Measurements from ENCODE around the gene RXRG. TPM values are rescaled to one million over a fixed set of nuclear protein-coding genes. Genes with fewer than 3 reads are reported as not detected.

The RXRG gene
- total RNA-seq, 1 experiment from 2014 or later, result not detected

DNA sequence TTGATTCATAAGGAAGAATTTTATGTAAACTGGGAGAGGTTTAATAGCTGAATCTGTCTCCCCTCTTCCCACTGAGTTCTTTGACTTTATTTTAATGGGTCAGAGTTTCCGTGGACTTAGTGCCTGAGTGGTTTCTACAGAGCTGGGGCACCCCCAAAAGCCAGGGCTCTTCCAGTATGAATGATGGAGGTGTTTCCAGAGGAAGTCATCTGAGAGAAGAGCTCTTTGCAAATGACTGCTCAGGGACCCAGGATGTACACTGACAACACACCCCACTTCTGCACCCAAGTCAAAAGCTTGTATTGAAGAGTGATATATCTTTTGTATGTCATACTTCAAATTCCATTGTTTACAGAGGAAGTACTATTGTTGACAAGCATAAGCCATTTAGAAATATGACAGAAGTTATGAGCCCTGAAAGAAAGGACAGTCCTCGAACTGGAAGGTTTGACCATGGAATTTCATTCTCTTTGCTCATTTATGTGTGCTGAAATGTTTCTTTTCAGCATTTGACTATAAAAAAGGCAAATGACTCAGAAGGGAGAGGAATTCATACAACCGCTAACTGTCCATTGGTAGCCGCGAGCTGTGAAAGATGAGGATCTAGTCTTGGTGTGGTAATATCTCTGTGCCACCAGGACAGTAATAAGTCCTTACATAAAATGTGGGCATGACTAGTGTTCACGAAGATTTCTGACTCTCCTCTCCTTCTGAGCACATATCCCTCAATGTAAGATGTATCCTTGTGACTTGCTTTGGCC, 63.0 kb downstream of the RXRG start (continued):
- TF ChIP-seq, protein P1, sequence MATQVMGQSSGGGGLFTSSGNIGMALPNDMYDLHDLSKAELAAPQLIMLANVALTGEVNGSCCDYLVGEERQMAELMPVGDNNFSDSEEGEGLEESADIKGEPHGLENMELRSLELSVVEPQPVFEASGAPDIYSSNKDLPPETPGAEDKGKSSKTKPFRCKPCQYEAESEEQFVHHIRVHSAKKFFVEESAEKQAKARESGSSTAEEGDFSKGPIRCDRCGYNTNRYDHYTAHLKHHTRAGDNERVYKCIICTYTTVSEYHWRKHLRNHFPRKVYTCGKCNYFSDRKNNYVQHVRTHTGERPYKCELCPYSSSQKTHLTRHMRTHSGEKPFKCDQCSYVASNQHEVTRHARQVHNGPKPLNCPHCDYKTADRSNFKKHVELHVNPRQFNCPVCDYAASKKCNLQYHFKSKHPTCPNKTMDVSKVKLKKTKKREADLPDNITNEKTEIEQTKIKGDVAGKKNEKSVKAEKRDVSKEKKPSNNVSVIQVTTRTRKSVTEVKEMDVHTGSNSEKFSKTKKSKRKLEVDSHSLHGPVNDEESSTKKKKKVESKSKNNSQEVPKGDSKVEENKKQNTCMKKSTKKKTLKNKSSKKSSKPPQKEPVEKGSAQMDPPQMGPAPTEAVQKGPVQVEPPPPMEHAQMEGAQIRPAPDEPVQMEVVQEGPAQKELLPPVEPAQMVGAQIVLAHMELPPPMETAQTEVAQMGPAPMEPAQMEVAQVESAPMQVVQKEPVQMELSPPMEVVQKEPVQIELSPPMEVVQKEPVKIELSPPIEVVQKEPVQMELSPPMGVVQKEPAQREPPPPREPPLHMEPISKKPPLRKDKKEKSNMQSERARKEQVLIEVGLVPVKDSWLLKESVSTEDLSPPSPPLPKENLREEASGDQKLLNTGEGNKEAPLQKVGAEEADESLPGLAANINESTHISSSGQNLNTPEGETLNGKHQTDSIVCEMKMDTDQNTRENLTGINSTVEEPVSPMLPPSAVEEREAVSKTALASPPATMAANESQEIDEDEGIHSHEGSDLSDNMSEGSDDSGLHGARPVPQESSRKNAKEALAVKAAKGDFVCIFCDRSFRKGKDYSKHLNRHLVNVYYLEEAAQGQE (IDR thresholded peaks at IDR 0.05; ENCODE audit: low read depth), result no peak
- TF ChIP-seq, protein P2, sequence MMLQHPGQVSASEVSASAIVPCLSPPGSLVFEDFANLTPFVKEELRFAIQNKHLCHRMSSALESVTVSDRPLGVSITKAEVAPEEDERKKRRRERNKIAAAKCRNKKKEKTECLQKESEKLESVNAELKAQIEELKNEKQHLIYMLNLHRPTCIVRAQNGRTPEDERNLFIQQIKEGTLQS (IDR thresholded peaks at IDR 0.05), result no peak
- TF ChIP-seq ZNF274 (IDR thresholded peaks at IDR 0.05; ENCODE audit: low read depth, low read length), result no peak
- TF ChIP-seq SRF (IDR thresholded peaks at IDR 0.05; ENCODE audit: low read depth), result no peak
- TF ChIP-seq, protein P3, sequence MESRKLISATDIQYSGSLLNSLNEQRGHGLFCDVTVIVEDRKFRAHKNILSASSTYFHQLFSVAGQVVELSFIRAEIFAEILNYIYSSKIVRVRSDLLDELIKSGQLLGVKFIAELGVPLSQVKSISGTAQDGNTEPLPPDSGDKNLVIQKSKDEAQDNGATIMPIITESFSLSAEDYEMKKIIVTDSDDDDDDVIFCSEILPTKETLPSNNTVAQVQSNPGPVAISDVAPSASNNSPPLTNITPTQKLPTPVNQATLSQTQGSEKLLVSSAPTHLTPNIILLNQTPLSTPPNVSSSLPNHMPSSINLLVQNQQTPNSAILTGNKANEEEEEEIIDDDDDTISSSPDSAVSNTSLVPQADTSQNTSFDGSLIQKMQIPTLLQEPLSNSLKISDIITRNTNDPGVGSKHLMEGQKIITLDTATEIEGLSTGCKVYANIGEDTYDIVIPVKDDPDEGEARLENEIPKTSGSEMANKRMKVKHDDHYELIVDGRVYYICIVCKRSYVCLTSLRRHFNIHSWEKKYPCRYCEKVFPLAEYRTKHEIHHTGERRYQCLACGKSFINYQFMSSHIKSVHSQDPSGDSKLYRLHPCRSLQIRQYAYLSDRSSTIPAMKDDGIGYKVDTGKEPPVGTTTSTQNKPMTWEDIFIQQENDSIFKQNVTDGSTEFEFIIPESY (IDR thresholded peaks at IDR 0.05; ENCODE audit: extremely low read depth, insufficient replicate concordance, low read length), result no peak
- TF ChIP-seq YY1 (IDR thresholded peaks at IDR 0.05; ENCODE audit: extremely low read depth, insufficient replicate concordance, low read depth, low read length), result no peak
- no peak for TF ChIP-seq ELF1 (IDR thresholded peaks at IDR 0.05; ENCODE audit: borderline replicate concordance, low read depth)
- TF ChIP-seq FOSL1 (IDR thresholded peaks at IDR 0.05; ENCODE audit: low read depth), result no peak

Data from HCT116 (cell line).